Neural progenitor cell (in vitro differentiated cells): Measurements from ENCODE around the gene SRRM4.

Experiments
- EZH2 ChIP-seq: fragments of 200-600 bp; sonication (generic); IDR thresholded peaks from 2 replicates; pipeline ENCODE4 v1.6.1; 2017; ENCODE audit warnings: antibody characterized with exemption, mild to moderate bottlenecking, moderate library complexity
- TF ChIP-seq, protein P1 (sequence below): fragments of 200-600 bp; sonication (generic); IDR thresholded peaks from 2 replicates; pipeline ENCODE4 v1.5.1; 2017; ENCODE audit warnings: antibody characterized with exemption, mild to moderate bottlenecking

DNA sequence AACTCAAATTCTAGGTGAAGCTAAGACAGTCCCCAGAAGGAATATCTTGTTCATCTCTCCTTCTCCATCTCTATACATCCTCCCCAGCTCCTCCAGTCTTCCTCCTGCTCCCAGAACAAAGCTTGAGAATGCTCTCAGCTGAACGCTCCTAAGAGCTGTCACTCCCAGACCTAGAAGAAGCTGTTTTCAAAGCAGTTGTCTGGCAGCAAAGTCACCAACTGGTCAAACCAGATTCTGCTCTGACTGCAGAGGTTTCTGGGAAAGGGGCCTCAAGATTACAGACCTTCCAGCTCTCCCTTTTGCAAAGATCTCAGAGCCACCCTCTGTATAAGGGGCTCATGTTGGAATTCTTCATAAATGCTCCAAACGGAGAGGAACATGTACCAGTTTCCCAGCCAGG is 187.8 kb downstream of the SRRM4 start:
- TF ChIP-seq, protein P1, sequence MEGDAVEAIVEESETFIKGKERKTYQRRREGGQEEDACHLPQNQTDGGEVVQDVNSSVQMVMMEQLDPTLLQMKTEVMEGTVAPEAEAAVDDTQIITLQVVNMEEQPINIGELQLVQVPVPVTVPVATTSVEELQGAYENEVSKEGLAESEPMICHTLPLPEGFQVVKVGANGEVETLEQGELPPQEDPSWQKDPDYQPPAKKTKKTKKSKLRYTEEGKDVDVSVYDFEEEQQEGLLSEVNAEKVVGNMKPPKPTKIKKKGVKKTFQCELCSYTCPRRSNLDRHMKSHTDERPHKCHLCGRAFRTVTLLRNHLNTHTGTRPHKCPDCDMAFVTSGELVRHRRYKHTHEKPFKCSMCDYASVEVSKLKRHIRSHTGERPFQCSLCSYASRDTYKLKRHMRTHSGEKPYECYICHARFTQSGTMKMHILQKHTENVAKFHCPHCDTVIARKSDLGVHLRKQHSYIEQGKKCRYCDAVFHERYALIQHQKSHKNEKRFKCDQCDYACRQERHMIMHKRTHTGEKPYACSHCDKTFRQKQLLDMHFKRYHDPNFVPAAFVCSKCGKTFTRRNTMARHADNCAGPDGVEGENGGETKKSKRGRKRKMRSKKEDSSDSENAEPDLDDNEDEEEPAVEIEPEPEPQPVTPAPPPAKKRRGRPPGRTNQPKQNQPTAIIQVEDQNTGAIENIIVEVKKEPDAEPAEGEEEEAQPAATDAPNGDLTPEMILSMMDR, result no peak
- no peak for TF ChIP-seq EZH2
